HepG2 (cell line): Measurements from ENCODE around the gene ARL16. TPM values are rescaled to one million over a fixed set of nuclear protein-coding genes. Genes with fewer than 3 reads are reported as not detected.
A peak's percentile ranks its signal among the peaks of the same experiment; 100 is the strongest.

Source experiments
- HNRNPK ChIP-seq: fragments of 200-400 bp; formaldehyde crosslinking; IDR thresholded peaks from 2 replicates; pipeline ENCODE4 v1.6.1; 2018; ENCODE audit warnings: low read length, low read depth, moderate library complexity, mild to moderate bottlenecking; ENCODE audit not compliant: poor library complexity, severe bottlenecking
- HOXA3 ChIP-seq: sonication (generic); formaldehyde crosslinking; IDR thresholded peaks from 2 replicates; pipeline ENCODE4 v1.5.0; 2020; ENCODE audit warnings: missing genetic modification reagents
- KLF6 ChIP-seq: IDR thresholded peaks from 2 replicates; pipeline ENCODE4 v1.8.0; 2016; ENCODE audit warnings: missing biosample characterization, missing genetic modification reagents
- NFYC ChIP-seq: IDR thresholded peaks from 2 replicates; pipeline ENCODE4 v1.6.1; 2016; ENCODE audit warnings: missing genetic modification reagents, missing compliant biosample characterization
- NONO ChIP-seq, 2 experiments: fragments of 450-650 bp in 1 of 2; sonication (generic) in 1 of 2; formaldehyde crosslinking in 1 of 2; IDR thresholded peaks in 1 of 2; conservative IDR thresholded peaks in 1 of 2; 2 replicates each; pipeline versions ENCODE4 v1.6.1 to v1.8.0; 2017 to 2022; ENCODE audit warnings: mild to moderate bottlenecking in 1 of 2, missing genetic modification reagents in 1 of 2, moderate library complexity in 1 of 2
- PCBP2 ChIP-seq: fragments of 200-400 bp; formaldehyde crosslinking; optimal IDR thresholded peaks from 2 replicates; pipeline ENCODE3; 2018; ENCODE audit warnings: low read length, low read depth; ENCODE audit not compliant: poor library complexity, severe bottlenecking
- RCOR2 ChIP-seq: IDR thresholded peaks from 2 replicates; pipeline ENCODE4 v1.6.1; 2016; ENCODE audit warnings: missing biosample characterization, missing genetic modification reagents
- SRSF1 ChIP-seq: fragments of 200-400 bp; formaldehyde crosslinking; optimal IDR thresholded peaks from 2 replicates; pipeline ENCODE3; 2017; ENCODE audit warnings: mild to moderate bottlenecking, low read depth, low read length, moderate library complexity
- TAF15 ChIP-seq: fragments of 200-400 bp; formaldehyde crosslinking; IDR thresholded peaks from one replicate; pipeline ENCODE4 v1.6.1; 2018; ENCODE audit warnings: mild to moderate bottlenecking, low read depth, low read length; ENCODE audit not compliant: poor library complexity, severe bottlenecking
- ZNF207 ChIP-seq: fragments of 450-650 bp; IDR thresholded peaks from 2 replicates; pipeline ENCODE4 v1.6.1; 2016; ENCODE audit warnings: antibody characterized with exemption, borderline replicate concordance
- ZNF615 ChIP-seq: sonication (generic); formaldehyde crosslinking; IDR thresholded peaks from 2 replicates; pipeline ENCODE4 v1.5.0; 2020; ENCODE audit warnings: mild to moderate bottlenecking, missing genetic modification reagents, borderline replicate concordance
- ZNF878 ChIP-seq: sonication (generic); formaldehyde crosslinking; IDR thresholded peaks from 2 replicates; pipeline ENCODE4 v1.8.1; 2023; ENCODE audit warnings: mild to moderate bottlenecking, missing genetic modification reagents, moderate library complexity
- polyA plus RNA-seq, 8 experiments: library from polyadenylated mRNA; depleted of rRNA in 3 of 8; stranded (reverse) in 7 of 8; unstranded in 1 of 8; fragments of >200 nt; fragmentation: Illumina TruSeq in 4 of 8; extraction: Trizol in 4 of 8; gene quantifications; 2 replicates each; pipeline versions ENCODE4 v1.2.1 to v1.2.3, GENCODE V29; 2011 to 2016; ENCODE audit warnings: low read depth in 4 of 8, missing spikeins in 1 of 8, mixed read lengths in 1 of 8; ENCODE audit not compliant: insufficient read depth in 1 of 8
- total RNA-seq, 5 experiments: library from RNA; depleted of rRNA; stranded (reverse); fragments of >200 nt; fragmentation: Illumina TruSeq; extraction: Trizol; gene quantifications; 2 replicates each; pipeline ENCODE4 v1.2.3, GENCODE V29; 2016; ENCODE audit warnings: low read depth in 1 of 5
- TF ChIP-seq, protein P1 (sequence below): IDR thresholded peaks from 2 replicates; pipeline ENCODE4 v1.6.1; 2016; ENCODE audit warnings: low read depth, missing genetic modification reagents, missing compliant biosample characterization
- TF ChIP-seq, protein P2 (sequence below): sonication (generic); formaldehyde crosslinking; IDR thresholded peaks from 2 replicates; pipeline ENCODE4 v1.4.0; 2020; ENCODE audit warnings: missing genetic modification reagents
- TF ChIP-seq, protein P3 (sequence below): IDR thresholded peaks from 2 replicates; pipeline ENCODE4 v1.6.1; 2016; ENCODE audit warnings: missing biosample characterization, missing genetic modification reagents, low read depth
- TF ChIP-seq, protein P4 (sequence below): sonication (generic); formaldehyde crosslinking; IDR thresholded peaks from 2 replicates; pipeline ENCODE4 v1.5.0; 2020; ENCODE audit warnings: mild to moderate bottlenecking, missing genetic modification reagents, borderline replicate concordance
- TF ChIP-seq, protein P5 (sequence below): sonication (generic); formaldehyde crosslinking; IDR thresholded peaks from 2 replicates; pipeline ENCODE4 v1.8.0; 2022; ENCODE audit warnings: missing genetic modification reagents, mild to moderate bottlenecking, borderline replicate concordance

ARL16 gene
- total and polyA plus RNA-seq, 2 of the 13 experiments (the other 11 are each of a cell fraction or from before 2014, with no cell fraction given): 20.8 to 30.8 TPM

DNA sequence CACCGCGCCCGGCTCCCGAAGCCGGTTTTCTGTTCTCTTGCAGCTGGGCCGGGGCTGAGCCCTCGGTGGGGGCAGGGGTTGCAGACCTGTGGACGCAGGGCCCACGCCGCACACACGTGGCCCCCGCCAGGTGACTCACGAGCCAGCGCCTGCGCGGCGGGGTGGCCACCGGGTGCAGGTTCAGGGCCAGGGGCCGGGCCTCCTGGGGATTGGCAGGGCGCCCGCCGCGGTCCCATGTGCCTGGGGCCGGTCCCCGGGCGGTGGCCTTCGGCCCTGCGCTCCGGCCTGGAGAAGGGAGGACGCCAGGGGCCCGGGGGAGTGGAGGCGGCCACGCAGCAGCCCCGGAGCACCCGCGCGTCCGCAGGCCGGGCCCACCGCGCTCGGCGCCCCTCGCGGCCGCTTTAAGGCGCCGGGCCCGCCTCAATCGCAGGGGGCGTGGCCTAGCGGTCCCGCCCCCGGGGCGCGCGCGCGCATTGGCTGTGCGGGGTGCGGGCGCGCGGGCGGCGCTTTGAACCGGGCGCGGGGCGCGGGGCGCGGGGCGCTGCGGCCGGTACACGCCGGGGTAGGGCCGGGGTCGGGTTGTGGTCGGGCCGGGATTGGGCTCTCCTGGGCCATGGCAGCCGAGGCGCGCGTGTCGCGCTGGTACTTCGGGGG, 28.3 kb upstream of the ARL16 start, which contains the start of gene SLC25A10 (continued):
- TF ChIP-seq RCOR2 (CRISPR knock-in tag) (no peak; the same call in 1 of the 2 replicates), TAF15 (peak; percentile 91), HOXA3 (CRISPR knock-in tag) (peak; percentile 96), ZNF878 (CRISPR knock-in tag) (peak; percentile 99), NFYC (CRISPR knock-in tag) (peak; percentile 70), SRSF1 (peak; percentile 68), HNRNPK (peak; percentile 42), PCBP2 (no peak), KLF6 (CRISPR knock-in tag) (peak; percentile 99), ZNF207 (no peak), ZNF615 (CRISPR knock-in tag) (no peak), NONO (IDR thresholded peaks at IDR 0.05) (no peak), NONO (CRISPR knock-in tag; conservative IDR thresholded peaks at IDR 0.05) (peak; percentile 97)
- TF ChIP-seq, protein P1, sequence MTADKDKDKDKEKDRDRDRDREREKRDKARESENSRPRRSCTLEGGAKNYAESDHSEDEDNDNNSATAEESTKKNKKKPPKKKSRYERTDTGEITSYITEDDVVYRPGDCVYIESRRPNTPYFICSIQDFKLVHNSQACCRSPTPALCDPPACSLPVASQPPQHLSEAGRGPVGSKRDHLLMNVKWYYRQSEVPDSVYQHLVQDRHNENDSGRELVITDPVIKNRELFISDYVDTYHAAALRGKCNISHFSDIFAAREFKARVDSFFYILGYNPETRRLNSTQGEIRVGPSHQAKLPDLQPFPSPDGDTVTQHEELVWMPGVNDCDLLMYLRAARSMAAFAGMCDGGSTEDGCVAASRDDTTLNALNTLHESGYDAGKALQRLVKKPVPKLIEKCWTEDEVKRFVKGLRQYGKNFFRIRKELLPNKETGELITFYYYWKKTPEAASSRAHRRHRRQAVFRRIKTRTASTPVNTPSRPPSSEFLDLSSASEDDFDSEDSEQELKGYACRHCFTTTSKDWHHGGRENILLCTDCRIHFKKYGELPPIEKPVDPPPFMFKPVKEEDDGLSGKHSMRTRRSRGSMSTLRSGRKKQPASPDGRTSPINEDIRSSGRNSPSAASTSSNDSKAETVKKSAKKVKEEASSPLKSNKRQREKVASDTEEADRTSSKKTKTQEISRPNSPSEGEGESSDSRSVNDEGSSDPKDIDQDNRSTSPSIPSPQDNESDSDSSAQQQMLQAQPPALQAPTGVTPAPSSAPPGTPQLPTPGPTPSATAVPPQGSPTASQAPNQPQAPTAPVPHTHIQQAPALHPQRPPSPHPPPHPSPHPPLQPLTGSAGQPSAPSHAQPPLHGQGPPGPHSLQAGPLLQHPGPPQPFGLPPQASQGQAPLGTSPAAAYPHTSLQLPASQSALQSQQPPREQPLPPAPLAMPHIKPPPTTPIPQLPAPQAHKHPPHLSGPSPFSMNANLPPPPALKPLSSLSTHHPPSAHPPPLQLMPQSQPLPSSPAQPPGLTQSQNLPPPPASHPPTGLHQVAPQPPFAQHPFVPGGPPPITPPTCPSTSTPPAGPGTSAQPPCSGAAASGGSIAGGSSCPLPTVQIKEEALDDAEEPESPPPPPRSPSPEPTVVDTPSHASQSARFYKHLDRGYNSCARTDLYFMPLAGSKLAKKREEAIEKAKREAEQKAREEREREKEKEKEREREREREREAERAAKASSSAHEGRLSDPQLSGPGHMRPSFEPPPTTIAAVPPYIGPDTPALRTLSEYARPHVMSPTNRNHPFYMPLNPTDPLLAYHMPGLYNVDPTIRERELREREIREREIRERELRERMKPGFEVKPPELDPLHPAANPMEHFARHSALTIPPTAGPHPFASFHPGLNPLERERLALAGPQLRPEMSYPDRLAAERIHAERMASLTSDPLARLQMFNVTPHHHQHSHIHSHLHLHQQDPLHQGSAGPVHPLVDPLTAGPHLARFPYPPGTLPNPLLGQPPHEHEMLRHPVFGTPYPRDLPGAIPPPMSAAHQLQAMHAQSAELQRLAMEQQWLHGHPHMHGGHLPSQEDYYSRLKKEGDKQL (CRISPR knock-in tag): peak; percentile 92
- TF ChIP-seq, protein P2, sequence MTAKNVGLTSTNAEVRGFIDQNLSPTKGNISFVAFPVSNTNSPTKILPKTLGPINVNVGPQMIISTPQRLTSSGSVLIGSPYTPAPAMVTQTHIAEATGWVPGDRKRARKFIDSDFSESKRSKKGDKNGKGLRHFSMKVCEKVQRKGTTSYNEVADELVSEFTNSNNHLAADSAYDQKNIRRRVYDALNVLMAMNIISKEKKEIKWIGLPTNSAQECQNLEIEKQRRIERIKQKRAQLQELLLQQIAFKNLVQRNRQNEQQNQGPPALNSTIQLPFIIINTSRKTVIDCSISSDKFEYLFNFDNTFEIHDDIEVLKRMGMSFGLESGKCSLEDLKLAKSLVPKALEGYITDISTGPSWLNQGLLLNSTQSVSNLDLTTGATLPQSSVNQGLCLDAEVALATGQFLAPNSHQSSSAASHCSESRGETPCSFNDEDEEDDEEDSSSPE (CRISPR knock-in tag): peak; percentile 96
- TF ChIP-seq, protein P3, sequence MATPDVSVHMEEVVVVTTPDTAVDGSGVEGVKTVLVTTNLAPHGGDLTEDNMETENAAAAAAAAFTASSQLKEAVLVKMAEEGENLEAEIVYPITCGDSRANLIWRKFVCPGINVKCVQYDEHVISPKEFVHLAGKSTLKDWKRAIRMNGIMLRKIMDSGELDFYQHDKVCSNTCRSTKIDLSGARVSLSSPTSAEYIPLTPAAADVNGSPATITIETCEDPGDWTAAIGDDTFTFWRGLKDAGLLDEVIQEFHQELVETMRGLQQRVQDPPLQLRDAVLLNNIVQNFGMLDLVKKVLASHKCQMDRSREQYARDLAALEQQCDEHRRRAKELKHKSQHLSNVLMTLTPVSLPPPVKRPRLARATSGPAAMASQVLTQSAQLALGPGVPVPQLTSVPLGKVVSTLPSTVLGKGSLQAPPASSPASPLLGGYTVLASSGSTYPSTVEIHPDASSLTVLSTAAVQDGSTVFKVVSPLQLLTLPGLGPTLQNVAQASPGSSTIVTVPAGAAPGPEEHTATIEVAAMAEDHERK (CRISPR knock-in tag): peak; percentile 57; the same call in 1 of the 2 replicates
- TF ChIP-seq, protein P4, sequence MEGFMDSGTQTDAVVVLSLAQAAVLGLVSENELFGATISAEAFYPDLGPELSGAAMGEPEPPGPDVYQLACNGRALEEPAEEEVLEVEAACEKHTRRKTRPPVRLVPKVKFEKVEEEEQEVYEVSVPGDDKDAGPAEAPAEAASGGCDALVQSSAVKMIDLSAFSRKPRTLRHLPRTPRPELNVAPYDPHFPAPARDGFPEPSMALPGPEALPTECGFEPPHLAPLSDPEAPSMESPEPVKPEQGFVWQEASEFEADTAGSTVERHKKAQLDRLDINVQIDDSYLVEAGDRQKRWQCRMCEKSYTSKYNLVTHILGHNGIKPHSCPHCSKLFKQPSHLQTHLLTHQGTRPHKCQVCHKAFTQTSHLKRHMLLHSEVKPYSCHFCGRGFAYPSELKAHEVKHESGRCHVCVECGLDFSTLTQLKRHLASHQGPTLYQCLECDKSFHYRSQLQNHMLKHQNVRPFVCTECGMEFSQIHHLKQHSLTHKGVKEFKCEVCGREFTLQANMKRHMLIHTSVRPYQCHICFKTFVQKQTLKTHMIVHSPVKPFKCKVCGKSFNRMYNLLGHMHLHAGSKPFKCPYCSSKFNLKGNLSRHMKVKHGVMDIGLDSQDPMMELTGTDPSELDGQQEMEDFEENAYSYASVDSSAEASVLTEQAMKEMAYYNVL (CRISPR knock-in tag): peak; percentile 92
- TF ChIP-seq, protein P5, sequence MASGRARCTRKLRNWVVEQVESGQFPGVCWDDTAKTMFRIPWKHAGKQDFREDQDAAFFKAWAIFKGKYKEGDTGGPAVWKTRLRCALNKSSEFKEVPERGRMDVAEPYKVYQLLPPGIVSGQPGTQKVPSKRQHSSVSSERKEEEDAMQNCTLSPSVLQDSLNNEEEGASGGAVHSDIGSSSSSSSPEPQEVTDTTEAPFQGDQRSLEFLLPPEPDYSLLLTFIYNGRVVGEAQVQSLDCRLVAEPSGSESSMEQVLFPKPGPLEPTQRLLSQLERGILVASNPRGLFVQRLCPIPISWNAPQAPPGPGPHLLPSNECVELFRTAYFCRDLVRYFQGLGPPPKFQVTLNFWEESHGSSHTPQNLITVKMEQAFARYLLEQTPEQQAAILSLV (CRISPR knock-in tag): peak; percentile 98
